ENCODE data around the gene TTLL10. TPM values are rescaled to one million over a fixed set of nuclear protein-coding genes. Genes with fewer than 3 reads are reported as not detected.

Gene TTLL10
- total and polyA plus RNA-seq, 2 experiments from 2014 or later, result not detected

DNA sequence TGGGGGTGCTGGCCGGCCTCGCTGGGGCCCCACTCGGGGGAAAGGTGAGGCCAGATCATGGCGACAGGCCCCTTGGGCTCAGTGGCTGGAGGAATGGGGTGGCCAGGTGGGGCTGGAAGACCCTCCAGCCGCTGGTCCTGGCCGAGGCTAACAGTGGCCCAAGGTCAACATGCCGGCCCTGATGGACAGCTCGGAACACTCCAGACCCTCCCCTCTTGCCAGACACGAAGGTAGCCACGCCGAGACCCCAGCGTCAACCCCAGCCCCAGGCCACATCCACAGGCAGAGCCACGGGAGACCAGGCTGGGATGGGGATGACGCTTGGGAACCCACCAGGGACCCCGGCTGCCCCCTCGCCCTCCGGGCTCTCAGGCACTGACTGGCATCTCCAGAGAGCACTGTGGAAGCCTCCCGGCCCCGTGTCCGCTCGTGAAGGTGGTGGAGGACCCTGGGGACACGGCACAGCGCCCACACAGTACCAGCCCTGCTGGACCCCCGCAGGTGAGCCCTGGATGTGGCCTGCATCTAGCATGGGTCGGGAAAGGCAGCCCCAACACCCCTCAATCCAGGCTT, 73.7 kb downstream of the TTLL10 start:
- Histone ChIP-seq H3K79me2 (ENCODE audit: insufficient read depth) (no peaks in the 10 kb centered on the region), H3K27me3 (replicated peaks; ENCODE audit: insufficient read depth) (no peaks in the 10 kb centered on the region), H3K4me1 (ENCODE audit: insufficient read depth) (no peaks in the 10 kb centered on the region), H4K20me1 (ENCODE audit: insufficient read depth) (no peaks in the 10 kb centered on the region), H3K4me2 (ENCODE audit: unreplicated experiment) (peak overlapping the region; percentile 19), H2AFZ (no peak overlapping the region), H3K9me2 (ENCODE audit: insufficient read depth) (no peaks in the 10 kb centered on the region), H3K9me3 (ENCODE audit: low read depth) (no peaks in the 10 kb centered on the region), H3K4me3 (no peak overlapping the region), H3K9ac (no peak overlapping the region), H3K27ac (no peak overlapping the region), H3K36me3 (ENCODE audit: low read depth) (no peaks in the 10 kb centered on the region), H3F3A (ENCODE audit: insufficient read depth) (no peaks in the 10 kb centered on the region)
- DNase-seq, result no peak
- 54 to 57% methylated on average over 23 to 24 of the region's 25 CpGs for WGBS, 2 experiments (ENCODE audit: low coverage in 1 of 2, low lambda C conversion rate in 2 of 2, missing lambda C conversion rate in 2 of 2)
- TF ChIP-seq EZH2 (IDR thresholded peaks at IDR 0.05; ENCODE audit: insufficient read depth, poor library complexity, severe bottlenecking) (no peak), EZH2phosphoT487 (IDR thresholded peaks at IDR 0.05; ENCODE audit: insufficient read depth, low read depth) (no peak)
- in situ Hi-C loops (cut with MboI), result no loop called here

MicroRNAs within 50 kb of the gene (microRNA counts, 767-probe panel; counts per million panel counts)
- microRNA hsa-miR-200a-3p (447 counts per million, percentile 86 among the panel's probes with 10 or more counts), microRNA hsa-miR-200b-3p (447 counts per million, percentile 86 among the panel's probes with 10 or more counts), microRNA hsa-miR-429 (447 counts per million, percentile 86 among the panel's probes with 10 or more counts)

Small RNAs within 50 kb of the gene (microRNA-seq; reads per million reads assigned to microRNA genes)
- 2.0 reads per million for gene MIR200A (ENCODE audit: borderline number of aligned reads)
- 6.1 reads per million, percentile 6 among the genes with 10 or more reads in this experiment for gene MIR200B (ENCODE audit: borderline number of aligned reads)
- gene MIR429 (ENCODE audit: borderline number of aligned reads), result 1.5 reads per million

Small RNAs within 50 kb of the gene (small RNA-seq; reads per million reads assigned to genes)
- gene MIR200A (ENCODE audit: low read depth, low replicate concordance) (not detected), gene MIR200B (ENCODE audit: low read depth, low replicate concordance) (not detected), gene MIR429 (ENCODE audit: low read depth, low replicate concordance) (not detected)

Other genes with a start within 250 kb of the TTLL10 start
- gene SAMD11, start 250.0 kb upstream of the TTLL10 start, total RNA-seq (2014; rRNA removed; shearing (Covaris generic)), result 40.9 and 68.3 TPM in 2 replicates
- gene SAMD11, start 250.0 kb upstream of the TTLL10 start, polyA plus RNA-seq (2016; fragmentation: Nextera tagmentation; extraction: Ambion mirVana), result 8.0 and 8.2 TPM in 2 replicates
- gene NOC2L, start 214.6 kb upstream of the TTLL10 start, total RNA-seq (2014; rRNA removed; shearing (Covaris generic)), result 66.4 and 67.3 TPM in 2 replicates
- gene NOC2L, start 214.6 kb upstream of the TTLL10 start, polyA plus RNA-seq (2016; fragmentation: Nextera tagmentation; extraction: Ambion mirVana), result 64.0 and 65.0 TPM in 2 replicates
- gene KLHL17, start 213.3 kb upstream of the TTLL10 start, total RNA-seq (2014; rRNA removed; shearing (Covaris generic)), result 19.2 and 23.3 TPM in 2 replicates
- gene KLHL17, start 213.3 kb upstream of the TTLL10 start, polyA plus RNA-seq (2016; fragmentation: Nextera tagmentation; extraction: Ambion mirVana), result 4.7 and 5.5 TPM in 2 replicates
- 1.4 and 2.1 TPM in 2 replicates for gene PLEKHN1, start 207.4 kb upstream of the TTLL10 start, total RNA-seq (2014; rRNA removed; shearing (Covaris generic))
- 1.7 and 2.5 TPM in 2 replicates for gene PLEKHN1, start 207.4 kb upstream of the TTLL10 start, polyA plus RNA-seq (2016; fragmentation: Nextera tagmentation; extraction: Ambion mirVana)
- gene PERM1, start 191.8 kb upstream of the TTLL10 start, total RNA-seq (2014; rRNA removed; shearing (Covaris generic)), result not detected in 2 replicates
- 0.45 and 0.61 TPM in 2 replicates for gene PERM1, start 191.8 kb upstream of the TTLL10 start, polyA plus RNA-seq (2016; fragmentation: Nextera tagmentation; extraction: Ambion mirVana)
- gene HES4, start 173.8 kb upstream of the TTLL10 start, total RNA-seq (2014; rRNA removed; shearing (Covaris generic)), result 3.1 and 7.6 TPM in 2 replicates
- 3.7 and 4.1 TPM in 2 replicates for gene HES4, start 173.8 kb upstream of the TTLL10 start, polyA plus RNA-seq (2016; fragmentation: Nextera tagmentation; extraction: Ambion mirVana)
- 41.2 and 49.1 TPM in 2 replicates for gene ISG15, start 160.4 kb upstream of the TTLL10 start, total RNA-seq (2014; rRNA removed; shearing (Covaris generic))
- 77.0 and 85.7 TPM in 2 replicates for gene ISG15, start 160.4 kb upstream of the TTLL10 start, polyA plus RNA-seq (2016; fragmentation: Nextera tagmentation; extraction: Ambion mirVana)
- gene AGRN, start 153.8 kb upstream of the TTLL10 start, total RNA-seq (2014; rRNA removed; shearing (Covaris generic)), result 43.2 and 55.1 TPM in 2 replicates
- gene AGRN, start 153.8 kb upstream of the TTLL10 start, polyA plus RNA-seq (2016; fragmentation: Nextera tagmentation; extraction: Ambion mirVana), result 1.4 and 1.8 TPM in 2 replicates
- not detected in 2 replicates for gene RNF223, start 99.6 kb upstream of the TTLL10 start, total RNA-seq (2014; rRNA removed; shearing (Covaris generic))
- gene RNF223, start 99.6 kb upstream of the TTLL10 start, polyA plus RNA-seq (2016; fragmentation: Nextera tagmentation; extraction: Ambion mirVana), result not detected in 2 replicates
- 5.2 and 13.1 TPM in 2 replicates for gene C1orf159, start 57.8 kb upstream of the TTLL10 start, total RNA-seq (2014; rRNA removed; shearing (Covaris generic))
- gene C1orf159, start 57.8 kb upstream of the TTLL10 start, polyA plus RNA-seq (2016; fragmentation: Nextera tagmentation; extraction: Ambion mirVana), result 11.0 and 11.4 TPM in 2 replicates
- gene TNFRSF18, start 32.7 kb downstream of the TTLL10 start, total RNA-seq (2014; rRNA removed; shearing (Covaris generic)), result not detected in 2 replicates
- 0.18 TPM in 1 of 2 replicates, not detected in the other for gene TNFRSF18, start 32.7 kb downstream of the TTLL10 start, polyA plus RNA-seq (2016; fragmentation: Nextera tagmentation; extraction: Ambion mirVana)
- not detected in 2 replicates for gene TNFRSF4, start 40.3 kb downstream of the TTLL10 start, total RNA-seq (2014; rRNA removed; shearing (Covaris generic))
- not detected in 2 replicates for gene TNFRSF4, start 40.3 kb downstream of the TTLL10 start, polyA plus RNA-seq (2016; fragmentation: Nextera tagmentation; extraction: Ambion mirVana)
- 214 and 216 TPM in 2 replicates for gene SDF4, start 58.1 kb downstream of the TTLL10 start, total RNA-seq (2014; rRNA removed; shearing (Covaris generic))
- gene SDF4, start 58.1 kb downstream of the TTLL10 start, polyA plus RNA-seq (2016; fragmentation: Nextera tagmentation; extraction: Ambion mirVana), result 261 and 269 TPM in 2 replicates
- 50.3 and 52.5 TPM in 2 replicates for gene B3GALT6, start 58.4 kb downstream of the TTLL10 start, total RNA-seq (2014; rRNA removed; shearing (Covaris generic))
- gene B3GALT6, start 58.4 kb downstream of the TTLL10 start, polyA plus RNA-seq (2016; fragmentation: Nextera tagmentation; extraction: Ambion mirVana), result 6.5 and 8.3 TPM in 2 replicates
- 0.38 and 3.1 TPM in 2 replicates for gene C1QTNF12, start 72.8 kb downstream of the TTLL10 start, total RNA-seq (2014; rRNA removed; shearing (Covaris generic))
- 2.0 and 2.1 TPM in 2 replicates for gene C1QTNF12, start 72.8 kb downstream of the TTLL10 start, polyA plus RNA-seq (2016; fragmentation: Nextera tagmentation; extraction: Ambion mirVana)
- gene UBE2J2, start 100.0 kb downstream of the TTLL10 start, total RNA-seq (2014; rRNA removed; shearing (Covaris generic)), result 49.7 and 51.0 TPM in 2 replicates
- 63.5 and 68.0 TPM in 2 replicates for gene UBE2J2, start 100.0 kb downstream of the TTLL10 start, polyA plus RNA-seq (2016; fragmentation: Nextera tagmentation; extraction: Ambion mirVana)
- gene SCNN1D, start 106.6 kb downstream of the TTLL10 start, total RNA-seq (2014; rRNA removed; shearing (Covaris generic)), result 0.76 and 2.5 TPM in 2 replicates
- gene SCNN1D, start 106.6 kb downstream of the TTLL10 start, polyA plus RNA-seq (2016; fragmentation: Nextera tagmentation; extraction: Ambion mirVana), result 0.46 and 0.55 TPM in 2 replicates
- 58.6 and 68.0 TPM in 2 replicates for gene ACAP3, start 134.1 kb downstream of the TTLL10 start, total RNA-seq (2014; rRNA removed; shearing (Covaris generic))
- gene ACAP3, start 134.1 kb downstream of the TTLL10 start, polyA plus RNA-seq (2016; fragmentation: Nextera tagmentation; extraction: Ambion mirVana), result 11.6 and 11.8 TPM in 2 replicates
- gene PUSL1, start 134.7 kb downstream of the TTLL10 start, total RNA-seq (2014; rRNA removed; shearing (Covaris generic)), result 36.2 and 46.5 TPM in 2 replicates
- 28.3 and 30.9 TPM in 2 replicates for gene PUSL1, start 134.7 kb downstream of the TTLL10 start, polyA plus RNA-seq (2016; fragmentation: Nextera tagmentation; extraction: Ambion mirVana)
- 80.1 and 90.0 TPM in 2 replicates for gene INTS11, start 150.8 kb downstream of the TTLL10 start, total RNA-seq (2014; rRNA removed; shearing (Covaris generic))
- gene INTS11, start 150.8 kb downstream of the TTLL10 start, polyA plus RNA-seq (2016; fragmentation: Nextera tagmentation; extraction: Ambion mirVana), result 70.2 and 72.8 TPM in 2 replicates
- 30.5 and 39.0 TPM in 2 replicates for gene CPTP, start 150.9 kb downstream of the TTLL10 start, total RNA-seq (2014; rRNA removed; shearing (Covaris generic))
- gene CPTP, start 150.9 kb downstream of the TTLL10 start, polyA plus RNA-seq (2016; fragmentation: Nextera tagmentation; extraction: Ambion mirVana), result 28.0 and 33.2 TPM in 2 replicates
- 0.54 TPM in 1 of 2 replicates, not detected in the other for gene TAS1R3, start 157.4 kb downstream of the TTLL10 start, total RNA-seq (2014; rRNA removed; shearing (Covaris generic))
- gene TAS1R3, start 157.4 kb downstream of the TTLL10 start, polyA plus RNA-seq (2016; fragmentation: Nextera tagmentation; extraction: Ambion mirVana), result 0.24 TPM in 1 of 2 replicates, not detected in the other
- gene DVL1, start 175.5 kb downstream of the TTLL10 start, total RNA-seq (2014; rRNA removed; shearing (Covaris generic)), result 113 and 119 TPM in 2 replicates
- 8.6 and 9.9 TPM in 2 replicates for gene DVL1, start 175.5 kb downstream of the TTLL10 start, polyA plus RNA-seq (2016; fragmentation: Nextera tagmentation; extraction: Ambion mirVana)
- gene MXRA8, start 184.7 kb downstream of the TTLL10 start, total RNA-seq (2014; rRNA removed; shearing (Covaris generic)), result 1,040 and 1,228 TPM in 2 replicates
- gene MXRA8, start 184.7 kb downstream of the TTLL10 start, polyA plus RNA-seq (2016; fragmentation: Nextera tagmentation; extraction: Ambion mirVana), result 584 and 609 TPM in 2 replicates
- 118 and 120 TPM in 2 replicates for gene AURKAIP1, start 201.3 kb downstream of the TTLL10 start, total RNA-seq (2014; rRNA removed; shearing (Covaris generic))
- gene AURKAIP1, start 201.3 kb downstream of the TTLL10 start, polyA plus RNA-seq (2016; fragmentation: Nextera tagmentation; extraction: Ambion mirVana), result 216 and 218 TPM in 2 replicates
- gene CCNL2, start 225.5 kb downstream of the TTLL10 start, total RNA-seq (2014; rRNA removed; shearing (Covaris generic)), result 150 and 185 TPM in 2 replicates
- 151 and 199 TPM in 2 replicates for gene CCNL2, start 225.5 kb downstream of the TTLL10 start, polyA plus RNA-seq (2016; fragmentation: Nextera tagmentation; extraction: Ambion mirVana)
- 88.9 and 105 TPM in 2 replicates for gene MRPL20, start 233.4 kb downstream of the TTLL10 start, total RNA-seq (2014; rRNA removed; shearing (Covaris generic))
- gene MRPL20, start 233.4 kb downstream of the TTLL10 start, polyA plus RNA-seq (2016; fragmentation: Nextera tagmentation; extraction: Ambion mirVana), result 176 and 181 TPM in 2 replicates
- 0.51 and 0.97 TPM in 2 replicates for gene ANKRD65, start 247.4 kb downstream of the TTLL10 start, total RNA-seq (2014; rRNA removed; shearing (Covaris generic))
- 0.44 and 0.70 TPM in 2 replicates for gene ANKRD65, start 247.4 kb downstream of the TTLL10 start, polyA plus RNA-seq (2016; fragmentation: Nextera tagmentation; extraction: Ambion mirVana)

Measured in GM23248 (cell line).